Activated naive CD4-positive, alpha-beta T cell treated with anti-CD3 and anti-CD28 coated beads, Interleukin-2, amount 10 ng/mL, durations not matched to agents 7 days and 5 days (primary cell): ENCODE measurements around the gene DOCK11.
"Not testable (repeated sequence)": the region's sequence is repeated elsewhere in the genome, so short reads cannot be mapped to it uniquely, and the experiment has no call there.

Experiments used
- CTCF ChIA-PET: fragments of 350-600 bp; sonication (Branson Sonifier 250); formaldehyde crosslinking; loops from one replicate; lab custom pipeline; 2021; ENCODE audit warnings: antibody characterized with exemption; lab: Charles Lee
- DNase-seq: peaks from one replicate; pipeline ENCODE4 v3.0.0-alpha.2; 2020
- H3K27ac Mint-ChIP-seq: one replicate; pipeline ENCODE4 v1.8.0; 2021; ENCODE audit warnings: mild to moderate bottlenecking, moderate library complexity, mixed read lengths
- H3K27me3 Mint-ChIP-seq: one replicate; pipeline ENCODE4 v1.8.0; 2021; ENCODE audit warnings: mild to moderate bottlenecking, mixed read lengths
- H3K36me3 Mint-ChIP-seq: one replicate; pipeline ENCODE4 v1.8.0; 2021; ENCODE audit warnings: mixed read lengths
- H3K4me1 Mint-ChIP-seq: one replicate; pipeline ENCODE4 v1.8.0; 2021; ENCODE audit warnings: mixed read lengths
- H3K4me3 Mint-ChIP-seq: one replicate; pipeline ENCODE4 v1.8.0; 2021; ENCODE audit warnings: mild to moderate bottlenecking, moderate library complexity, mixed read lengths
- H3K9me3 Mint-ChIP-seq: one replicate; pipeline ENCODE4 v1.8.0; 2021; ENCODE audit warnings: mixed read lengths

Gene DOCK11

GRCh38 chrX:118495061-118495921 is at the start of gene DOCK11:
DOCK11 (plus strand) TSS chrX:118495815; CDS start chrX:118495972, 157 bp downstream.
- peaks cover 37% of the 10 kb centered on the region for H3K4me1 Mint-ChIP-seq
- H3K27me3 Mint-ChIP-seq = no peaks in the 10 kb centered on the region
- DNase-seq = peak; percentile 90
- CTCF ChIA-PET = interaction anchor here (1.4 to 2.3 kb wide), 2 partner anchors 31 to 106 kb away, joined by 3 to 6 read pairs; no protein-coding TSS in a partner anchor
- peak within 1 kb of the TSS; percentile 100 for H3K4me3 Mint-ChIP-seq
- H3K9me3 Mint-ChIP-seq = no peaks in the 10 kb centered on the region
- peak within 1 kb of the TSS; percentile 100 for H3K27ac Mint-ChIP-seq
- peaks cover 23% of the 10 kb centered on the region for H3K36me3 Mint-ChIP-seq

- no peak overlapping the region for H3K4me3 Mint-ChIP-seq
- H3K27ac Mint-ChIP-seq = no peak overlapping the region
- CTCF ChIA-PET = no interaction called here
- no peaks in the 10 kb centered on the region for H3K9me3 Mint-ChIP-seq
- H3K36me3 Mint-ChIP-seq = peaks cover 10% of the 10 kb centered on the region
- DNase-seq = no peak
- H3K27me3 Mint-ChIP-seq = no peaks in the 10 kb centered on the region
- no peaks in the 10 kb centered on the region for H3K4me1 Mint-ChIP-seq
These were observed 47.3 kb upstream of the DOCK11 start for GRCh38 chrX:118448273-118448783.

- H3K9me3 Mint-ChIP-seq = no peaks in the 10 kb centered on the region
- no peak for DNase-seq
- H3K27me3 Mint-ChIP-seq = no peaks in the 10 kb centered on the region
- H3K4me3 Mint-ChIP-seq = no peak overlapping the region
- peaks cover 4% of the 10 kb centered on the region for H3K4me1 Mint-ChIP-seq
- peaks cover 7% of the 10 kb centered on the region for H3K36me3 Mint-ChIP-seq
- no peak overlapping the region for H3K27ac Mint-ChIP-seq
- CTCF ChIA-PET = no interaction called here
These were observed 40.6 kb upstream of the DOCK11 start for GRCh38 chrX:118455013-118455412.

DNA sequence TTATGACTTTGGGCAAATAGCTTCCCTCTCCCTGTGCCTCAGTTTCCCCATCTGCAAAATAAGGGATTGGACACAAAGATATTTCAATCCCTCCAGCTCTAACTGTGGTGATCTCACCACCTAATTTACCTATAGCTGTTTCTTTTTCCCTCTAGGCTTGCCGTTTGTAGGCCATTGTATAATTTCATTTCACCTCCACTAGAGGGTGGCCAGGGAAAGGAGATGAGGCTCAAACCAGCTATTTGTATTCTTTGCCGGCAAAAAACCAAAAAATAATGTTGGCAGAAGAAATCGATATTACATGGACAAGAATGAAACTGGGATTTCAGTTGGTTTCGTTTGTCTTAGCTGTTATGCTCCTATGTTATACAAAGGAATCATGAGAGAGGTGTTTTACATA is 36.1 kb upstream of the DOCK11 start:
- peak; percentile 29 for DNase-seq
- H3K4me3 Mint-ChIP-seq = no peak overlapping the region
- H3K4me1 Mint-ChIP-seq = peaks cover 4% of the 10 kb centered on the region
- CTCF ChIA-PET = interaction anchor here (0.6 to 4.3 kb wide), 7 partner anchors 23 to 348 kb away, joined by 3 to 55 read pairs (median 3); no protein-coding TSS in a partner anchor
- H3K27ac Mint-ChIP-seq = no peak overlapping the region
- H3K9me3 Mint-ChIP-seq = no peaks in the 10 kb centered on the region
- H3K27me3 Mint-ChIP-seq = peaks cover 4% of the 10 kb centered on the region
- no peaks in the 10 kb centered on the region for H3K36me3 Mint-ChIP-seq

DNA sequence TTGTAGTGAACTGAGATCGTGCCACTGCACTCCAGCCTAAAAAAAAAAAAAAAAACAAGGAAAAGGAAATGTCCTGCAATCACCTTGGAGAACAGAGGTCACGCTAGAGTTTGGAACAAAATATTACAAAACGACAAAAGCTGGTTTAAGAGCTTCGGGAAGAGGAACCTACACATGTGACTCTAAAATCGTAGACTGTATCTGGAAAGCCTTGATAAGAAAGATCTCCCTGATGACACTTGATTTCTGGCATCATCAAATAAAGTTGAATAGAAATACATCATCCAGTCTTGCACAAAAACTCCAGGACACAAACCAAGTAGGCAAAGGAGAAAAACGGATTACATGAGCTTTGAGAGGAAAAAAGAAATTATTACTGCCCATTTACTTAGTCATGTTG is 31.1 kb upstream of the DOCK11 start:
- CTCF ChIA-PET = no interaction called here
- Mint-ChIP-seq H3K27ac (no peak overlapping the region), H3K4me1 (peaks cover 2% of the 10 kb centered on the region), H3K36me3 (no peaks in the 10 kb centered on the region), H3K9me3 (no peaks in the 10 kb centered on the region), H3K27me3 (peaks cover 4% of the 10 kb centered on the region), H3K4me3 (no peak overlapping the region)
- DNase-seq = no peak

DNA sequence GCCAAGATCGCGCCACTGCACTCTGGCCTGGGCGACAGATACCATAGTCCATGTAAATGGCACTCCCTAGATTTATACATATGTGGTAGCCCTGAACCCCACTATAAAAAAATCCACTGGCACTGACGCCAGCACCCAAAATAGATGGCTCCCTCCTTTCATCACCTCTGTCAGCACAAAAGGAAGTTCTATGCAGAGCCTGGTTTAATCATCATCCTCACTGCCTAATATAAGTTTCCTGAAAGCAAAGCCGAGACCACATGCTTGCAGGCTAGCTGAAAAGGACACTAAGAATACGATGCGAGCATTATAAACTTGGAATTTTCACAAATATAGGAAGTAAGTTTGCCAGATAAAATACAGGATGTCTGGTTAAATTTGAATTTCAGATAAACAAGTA is 27.5 kb upstream of the DOCK11 start:
- Mint-ChIP-seq H3K36me3 (no peaks in the 10 kb centered on the region), H3K27me3 (peaks cover 7% of the 10 kb centered on the region), H3K27ac (no peak overlapping the region), H3K4me1 (no peaks in the 10 kb centered on the region), H3K9me3 (peaks cover 3% of the 10 kb centered on the region), H3K4me3 (no peak overlapping the region)
- CTCF ChIA-PET = interaction anchor here (2.0 kb wide), 1 partner anchor 132 kb away, joined by 4 read pairs; no protein-coding TSS in a partner anchor
- DNase-seq = no peak

GRCh38 chrX:118470721-118471347 is 24.8 kb upstream of the DOCK11 start:
- DNase-seq, CTCF ChIA-PET, H3K27ac Mint-ChIP-seq, H3K4me1 Mint-ChIP-seq, H3K4me3 Mint-ChIP-seq, H3K27me3 Mint-ChIP-seq, H3K36me3 Mint-ChIP-seq, H3K9me3 Mint-ChIP-seq: not testable (repeated sequence)

- DNase-seq = no peak
- CTCF ChIA-PET = no interaction called here
- Mint-ChIP-seq H3K4me1 (no peaks in the 10 kb centered on the region), H3K36me3 (no peaks in the 10 kb centered on the region), H3K27ac (no peak overlapping the region), H3K4me3 (no peak overlapping the region), H3K27me3 (peaks cover 3% of the 10 kb centered on the region), H3K9me3 (peaks cover 3% of the 10 kb centered on the region)
These were observed 21.0 kb upstream of the DOCK11 start for GRCh38 chrX:118474586-118474985.

- peaks cover 3% of the 10 kb centered on the region for H3K9me3 Mint-ChIP-seq
- H3K36me3 Mint-ChIP-seq = no peaks in the 10 kb centered on the region
- H3K27me3 Mint-ChIP-seq = peaks cover 3% of the 10 kb centered on the region
- CTCF ChIA-PET = no interaction called here
- no peak overlapping the region for H3K27ac Mint-ChIP-seq
- H3K4me1 Mint-ChIP-seq = no peaks in the 10 kb centered on the region
- no peak overlapping the region for H3K4me3 Mint-ChIP-seq
- no peak for DNase-seq
These were observed 19.7 kb upstream of the DOCK11 start for GRCh38 chrX:118475903-118476302.

- H3K4me3 Mint-ChIP-seq = no peak overlapping the region
- CTCF ChIA-PET = no interaction called here
- no peaks in the 10 kb centered on the region for H3K4me1 Mint-ChIP-seq
- H3K27ac Mint-ChIP-seq = no peak overlapping the region
- H3K27me3 Mint-ChIP-seq = no peaks in the 10 kb centered on the region
- no peak for DNase-seq
- no peaks in the 10 kb centered on the region for H3K36me3 Mint-ChIP-seq
- no peaks in the 10 kb centered on the region for H3K9me3 Mint-ChIP-seq
These were observed 15.4 kb upstream of the DOCK11 start for GRCh38 chrX:118480172-118480571.

- not testable (repeated sequence) for DNase-seq, H3K27me3 Mint-ChIP-seq, H3K4me3 Mint-ChIP-seq, H3K4me1 Mint-ChIP-seq, H3K9me3 Mint-ChIP-seq, H3K27ac Mint-ChIP-seq, H3K36me3 Mint-ChIP-seq
- CTCF ChIA-PET = interaction anchor here (2.1 kb wide), 1 partner anchor 119 kb away, joined by 5 read pairs; no protein-coding TSS in a partner anchor
These were observed 13.2 kb upstream of the DOCK11 start for GRCh38 chrX:118482384-118482783.

DNA sequence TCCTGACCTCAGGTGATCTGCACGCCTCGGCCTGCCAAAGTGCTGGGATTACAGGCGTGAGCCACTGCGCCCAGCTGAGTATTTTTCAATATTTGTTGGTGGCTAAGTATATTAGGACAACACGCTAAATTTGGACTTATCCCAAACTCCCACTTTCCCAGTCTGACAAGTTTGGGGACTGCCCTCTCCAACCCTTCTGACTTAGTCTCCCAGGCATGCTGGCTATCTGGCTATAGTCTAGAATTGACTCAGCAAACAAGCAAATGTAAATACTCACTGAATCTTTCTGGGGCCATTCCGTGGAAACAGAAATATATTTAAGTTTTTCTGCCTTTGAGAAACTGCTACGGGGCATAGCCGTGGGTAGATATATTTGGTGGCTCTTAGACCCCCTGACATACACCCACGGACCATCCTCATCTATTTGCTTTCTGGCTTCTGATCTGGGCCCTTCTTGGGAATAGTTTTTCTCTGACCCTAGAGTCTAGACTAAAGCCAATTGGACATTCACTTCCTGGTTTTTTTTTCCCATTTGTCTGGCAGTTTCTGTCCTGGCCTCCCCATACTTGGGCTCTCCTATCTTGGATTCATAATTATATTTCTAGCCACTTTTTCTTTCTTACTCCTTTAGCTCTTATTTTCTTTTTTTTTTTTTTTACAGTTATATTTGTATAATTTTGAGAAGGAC is 11.3 kb upstream of the DOCK11 start:
- Mint-ChIP-seq H3K9me3 (no peaks in the 10 kb centered on the region), H3K27me3 (no peaks in the 10 kb centered on the region), H3K4me3 (no peak overlapping the region), H3K36me3 (no peaks in the 10 kb centered on the region), H3K27ac (no peak overlapping the region), H3K4me1 (no peaks in the 10 kb centered on the region)
- CTCF ChIA-PET = interaction anchor here (0.8 to 1.0 kb wide), 2 partner anchors 19 to 117 kb away, joined by 3 read pairs; no protein-coding TSS in a partner anchor
- no peak for DNase-seq

DNA sequence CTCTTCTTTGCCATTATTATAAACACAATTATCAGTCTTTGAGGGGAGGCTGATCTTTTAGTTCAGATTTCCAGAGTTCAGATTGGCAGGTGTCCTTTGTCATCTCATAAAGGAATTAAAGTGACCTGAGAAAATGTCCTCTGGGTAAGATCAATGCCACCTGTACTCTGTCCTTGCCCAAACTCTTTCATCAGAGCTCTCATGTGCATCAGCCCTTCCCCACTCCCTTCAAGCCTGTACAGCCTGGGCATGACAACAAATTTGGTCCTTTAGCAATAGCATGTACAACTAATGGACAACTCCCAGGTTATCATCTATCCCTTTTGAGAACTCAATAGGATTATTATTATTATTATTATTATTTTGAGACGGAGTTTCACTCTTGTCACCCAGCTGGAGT is 8.9 kb upstream of the DOCK11 start:
- H3K4me1 Mint-ChIP-seq, DNase-seq, H3K36me3 Mint-ChIP-seq, H3K27ac Mint-ChIP-seq, CTCF ChIA-PET, H3K27me3 Mint-ChIP-seq, H3K9me3 Mint-ChIP-seq, H3K4me3 Mint-ChIP-seq: not testable (repeated sequence)

DNA sequence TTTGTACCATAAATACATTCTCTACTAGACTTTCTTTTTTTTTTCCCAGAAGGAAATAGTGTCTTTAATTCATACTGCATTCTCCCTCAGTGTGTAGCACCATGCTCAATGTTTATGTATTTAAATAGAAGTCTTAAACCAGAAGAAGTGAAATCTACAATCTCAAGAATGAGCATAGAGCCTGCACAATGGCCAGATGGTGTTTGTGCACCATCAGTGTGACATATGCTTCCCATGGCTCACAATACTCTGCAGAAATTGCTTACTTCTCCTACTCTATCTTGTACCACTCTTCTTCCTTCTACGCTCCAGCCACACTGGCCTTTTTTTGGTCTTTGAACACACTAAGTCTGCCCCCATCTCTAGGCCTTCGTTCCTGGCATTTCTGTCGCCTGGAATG is 2.6 kb upstream of the DOCK11 start:
- CTCF ChIA-PET = interaction anchor here (2.3 kb wide), 1 partner anchor 109 kb away, joined by 6 read pairs; no protein-coding TSS in a partner anchor
- Mint-ChIP-seq H3K27ac (no peak overlapping the region), H3K36me3 (peaks cover 14% of the 10 kb centered on the region), H3K9me3 (no peaks in the 10 kb centered on the region), H3K4me1 (peaks cover 21% of the 10 kb centered on the region), H3K27me3 (no peaks in the 10 kb centered on the region), H3K4me3 (no peak overlapping the region)
- no peak for DNase-seq
